Large intestine (tissue), 3 donors: Measurements from ENCODE around the gene SCMH1. TPM values are rescaled to one million over a fixed set of nuclear protein-coding genes. Genes with fewer than 3 reads are reported as not detected.

Source experiments
- DNase-seq, 2 donors: peaks; one replicate each; pipeline versions ENCODE4 v3.0.0 to v3.0.0-alpha.2; 2013
- H3K27ac ChIP-seq: one replicate; pipeline ENCODE4 v1.5.1; 2013; ENCODE audit warnings: low read length
- H3K27me3 ChIP-seq: 2 replicates; pipeline ENCODE4 v1.6.1; 2013; ENCODE audit warnings: low read length; ENCODE audit not compliant: control insufficient read depth, insufficient read depth
- H3K36me3 ChIP-seq: 2 replicates; pipeline ENCODE4 v1.6.1; 2013; ENCODE audit warnings: low read length; ENCODE audit not compliant: control insufficient read depth, insufficient read depth
- H3K4me1 ChIP-seq: one replicate; pipeline ENCODE4 v1.6.1; 2013; ENCODE audit warnings: low read length; ENCODE audit not compliant: control insufficient read depth, insufficient read depth
- H3K4me3 ChIP-seq: one replicate; pipeline ENCODE4 v1.5.1; 2013; ENCODE audit warnings: low read length
- H3K9me3 ChIP-seq: one replicate; pipeline ENCODE4 v1.6.1; 2013; ENCODE audit warnings: mild to moderate bottlenecking, low read depth, low read length, moderate library complexity; ENCODE audit not compliant: control insufficient read depth
- WGBS: methylation state at CpG from one replicate; pipeline ENCODE4 v1.1.5; 2013; ENCODE audit warnings: low lambda C conversion rate; ENCODE audit not compliant: insufficient coverage; 5-methylcytosine and 5-hydroxymethylcytosine counted together
- polyA plus RNA-seq: library from polyadenylated mRNA; unstranded; fragments of 120-200 nt; gene quantifications from one replicate; pipeline ENCODE4 v1.2.1, GENCODE V29; 2013

The SCMH1 gene
- polyA plus RNA-seq, 1 donor = 42.8 TPM

DNA sequence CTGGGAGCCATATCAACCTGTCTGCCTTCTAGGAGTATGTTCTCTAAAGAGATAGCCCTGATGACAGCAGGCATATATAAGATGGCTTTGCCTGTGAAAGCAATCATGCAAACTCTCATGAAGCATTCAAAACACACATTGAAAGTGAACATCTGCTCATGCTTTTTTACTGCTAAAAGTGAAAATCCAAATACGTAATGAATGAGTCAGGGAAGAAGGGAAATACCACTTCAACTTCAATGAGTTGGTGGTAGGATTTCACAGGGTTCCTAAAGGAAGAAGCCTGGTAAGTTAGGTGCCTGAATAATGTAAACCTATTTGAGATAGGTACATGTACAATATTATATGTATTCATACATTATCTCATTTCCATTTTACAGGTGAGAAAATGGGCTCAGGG, 170.1 kb downstream of the SCMH1 start:
- Histone ChIP-seq H3K9me3 (no peaks in the 10 kb centered on the region), H3K27ac (no peak overlapping the region), H3K36me3 (peaks cover 29% of the 10 kb centered on the region), H3K27me3 (no peaks in the 10 kb centered on the region), H3K4me1 (no peaks in the 10 kb centered on the region), H3K4me3 (no peak overlapping the region)
- WGBS = no CpG with 5 or more reads among the region's 1 CpG
- no peak for DNase-seq

DNA sequence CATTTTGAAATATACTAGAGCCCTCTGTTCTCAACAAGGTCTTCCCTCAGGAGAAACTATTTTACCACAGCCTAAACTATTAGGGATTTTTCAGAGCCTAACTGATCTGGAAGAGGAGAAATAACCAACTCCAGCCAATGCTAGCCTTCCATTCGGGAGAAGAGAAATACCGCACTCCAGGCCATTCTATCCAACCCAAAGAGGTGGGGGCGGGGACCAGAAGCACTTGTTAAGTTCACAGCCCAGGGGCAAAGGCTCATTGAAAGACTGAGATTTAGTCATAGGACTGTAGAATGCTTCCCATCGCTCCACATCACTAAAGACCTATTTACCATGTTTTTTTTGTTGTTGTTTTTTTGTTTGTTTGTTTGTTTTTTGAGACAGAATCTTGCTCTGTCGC, 185.2 kb downstream of the SCMH1 start:
- Histone ChIP-seq H3K9me3 (peaks cover 8% of the 10 kb centered on the region), H3K36me3 (peaks cover 48% of the 10 kb centered on the region), H3K27me3 (no peaks in the 10 kb centered on the region), H3K4me3 (no peak overlapping the region), H3K27ac (no peak overlapping the region), H3K4me1 (no peaks in the 10 kb centered on the region)
- DNase-seq = no peak
- no CpG with 5 or more reads among the region's 5 CpGs for WGBS

DNA sequence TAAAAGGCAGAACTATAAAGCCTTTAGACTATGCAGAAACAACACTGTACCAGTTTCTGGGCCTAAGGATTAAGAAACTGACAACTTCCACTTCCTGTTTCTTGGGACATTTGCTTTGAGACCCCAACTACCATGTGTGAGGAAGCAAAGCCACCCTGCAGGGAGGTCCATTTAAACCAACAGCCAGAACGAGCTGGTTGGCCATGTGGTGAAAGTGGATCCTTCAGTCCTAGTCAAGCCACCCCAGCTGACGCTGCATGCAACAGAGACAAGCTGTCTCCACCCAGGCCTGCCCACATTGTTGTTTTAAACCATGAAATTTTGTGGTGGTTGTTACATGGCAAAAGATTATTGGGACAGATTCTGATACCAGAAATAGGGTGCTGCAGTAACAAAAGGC, 188.8 kb downstream of the SCMH1 start:
- Histone ChIP-seq H3K9me3 (no peaks in the 10 kb centered on the region), H3K27me3 (no peaks in the 10 kb centered on the region), H3K36me3 (peaks cover 41% of the 10 kb centered on the region), H3K4me3 (no peak overlapping the region), H3K27ac (no peak overlapping the region), H3K4me1 (no peaks in the 10 kb centered on the region)
- WGBS = no CpG with 5 or more reads among the region's 2 CpGs
- no peak for DNase-seq

DNA sequence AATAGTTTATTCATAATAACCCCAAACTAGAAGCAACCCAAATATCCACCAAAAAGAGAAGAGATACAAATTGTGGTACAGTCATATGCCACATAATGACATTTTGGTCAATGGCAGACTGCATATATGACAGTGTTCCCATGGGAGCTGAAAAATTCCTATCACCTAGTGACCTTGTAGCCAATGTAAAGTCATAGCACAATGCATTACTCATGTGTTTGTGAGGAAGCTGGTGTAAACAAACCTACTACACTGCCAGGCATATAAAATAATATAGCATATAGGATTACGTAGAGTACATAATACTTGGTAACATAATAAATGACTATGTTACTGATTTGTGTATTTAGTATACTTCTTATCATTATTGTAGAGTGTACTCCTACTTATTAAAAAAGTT, 191.1 kb downstream of the SCMH1 start:
- Histone ChIP-seq H3K27me3 (no peaks in the 10 kb centered on the region), H3K9me3 (no peaks in the 10 kb centered on the region), H3K4me1 (peaks cover 4% of the 10 kb centered on the region), H3K27ac (no peak overlapping the region), H3K36me3 (peaks cover 56% of the 10 kb centered on the region), H3K4me3 (no peak overlapping the region)
- no peak for DNase-seq
- WGBS = 100% methylated on average over 1 of the region's 1 CpG

DNA sequence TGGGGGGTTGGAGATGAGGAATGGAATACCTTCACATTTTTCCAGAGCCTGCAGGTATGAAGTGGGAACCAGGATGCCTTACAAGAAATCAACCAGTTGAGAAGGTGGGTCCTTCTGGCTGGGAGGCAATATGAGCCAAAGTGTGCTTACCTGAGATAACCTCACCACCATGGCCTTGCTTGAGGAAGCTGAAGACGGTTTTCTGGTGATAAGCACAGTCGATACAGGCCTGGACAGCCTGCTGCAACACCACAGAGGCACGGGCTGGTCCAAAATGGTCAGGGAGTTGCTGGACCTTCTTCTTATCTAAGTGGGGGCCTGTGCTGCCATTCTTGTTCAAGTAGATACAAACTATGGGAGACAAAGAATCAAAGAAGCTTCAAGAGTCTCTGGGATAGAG, 193.6 kb downstream of the SCMH1 start:
- no peak overlapping the region for H3K27ac ChIP-seq
- no peaks in the 10 kb centered on the region for H3K9me3 ChIP-seq
- no CpG with 5 or more reads among the region's 3 CpGs for WGBS
- no peaks in the 10 kb centered on the region for H3K27me3 ChIP-seq
- no peak for DNase-seq
- no peak overlapping the region for H3K4me3 ChIP-seq
- peaks cover 15% of the 10 kb centered on the region for H3K4me1 ChIP-seq
- H3K36me3 ChIP-seq = peaks cover 60% of the 10 kb centered on the region

DNA sequence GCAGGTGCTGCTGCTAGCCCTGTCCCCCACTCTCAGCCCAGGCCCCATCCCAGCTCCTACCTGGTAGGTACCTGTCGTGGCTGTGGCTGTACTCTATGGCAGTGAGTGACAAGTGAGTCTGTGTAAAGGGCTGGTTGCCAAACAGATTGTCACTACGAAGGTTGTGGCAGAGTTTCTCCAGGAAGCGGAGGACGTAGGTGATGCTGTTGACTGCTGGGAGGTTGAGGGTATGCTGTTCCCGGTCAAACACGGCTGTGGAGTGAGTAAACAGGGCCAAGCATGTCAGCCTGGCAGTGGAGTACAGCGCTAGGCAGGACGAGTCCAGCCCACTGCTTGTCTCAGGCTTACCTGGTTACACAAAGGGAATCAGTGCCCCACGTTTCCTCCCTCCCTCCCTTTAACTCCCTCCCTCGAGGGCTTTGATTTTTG, 195.7 kb downstream of the SCMH1 start:
- Histone ChIP-seq H3K4me3 (no peak overlapping the region), H3K27me3 (no peaks in the 10 kb centered on the region), H3K9me3 (no peaks in the 10 kb centered on the region), H3K4me1 (peaks cover 15% of the 10 kb centered on the region), H3K27ac (no peak overlapping the region), H3K36me3 (peaks cover 53% of the 10 kb centered on the region)
- peak in 1 of 2 donors; percentile 33 for DNase-seq
- WGBS = no CpG with 5 or more reads among the region's 10 CpGs

DNA sequence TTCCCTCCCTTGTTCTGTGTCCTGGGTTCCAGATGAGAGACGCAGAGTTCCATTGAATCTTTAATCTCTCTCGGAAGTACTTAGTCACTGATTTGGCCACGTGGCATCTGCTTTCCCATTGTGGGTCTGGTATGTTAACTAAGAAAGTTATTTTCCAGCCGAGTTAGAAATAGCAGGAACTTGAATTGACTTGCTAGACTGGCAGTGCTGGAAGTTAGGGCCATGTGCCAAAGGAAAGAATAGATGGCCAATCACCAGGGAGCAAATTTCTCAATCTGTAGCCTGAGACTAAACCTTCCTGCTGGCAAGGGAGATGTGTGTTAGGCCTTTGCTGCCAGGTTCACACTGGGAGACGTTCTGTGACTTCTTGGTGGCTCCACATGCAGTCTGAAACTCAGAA, 196.4 kb downstream of the SCMH1 start:
- no peaks in the 10 kb centered on the region for H3K9me3 ChIP-seq
- 80% methylated on average over 1 of the region's 5 CpGs for WGBS
- no peak overlapping the region for H3K4me3 ChIP-seq

DNA sequence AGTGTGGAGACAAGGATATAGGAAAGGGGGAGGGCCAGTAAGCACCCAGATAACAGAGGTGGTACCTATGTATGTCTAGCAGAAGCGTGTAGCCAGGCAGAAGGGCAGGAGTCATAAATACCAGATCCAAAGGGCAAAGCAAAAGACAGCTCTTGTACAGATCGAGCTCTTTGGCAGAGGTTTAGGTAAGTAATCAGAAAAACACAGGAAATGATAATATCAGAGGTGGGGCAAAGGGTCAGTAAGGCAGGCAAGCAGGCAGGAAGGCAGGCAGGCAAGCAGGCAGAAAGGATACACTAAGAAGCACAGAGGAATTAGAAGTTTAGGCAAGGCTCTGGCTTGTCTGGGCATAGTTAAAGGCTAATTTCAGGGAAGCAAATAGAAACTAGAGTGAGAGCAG, 197.9 kb downstream of the SCMH1 start:
- DNase-seq = peak; percentile 35 to 70
- H3K27ac ChIP-seq = peak overlapping the region; percentile 43

More for the DNA sequence above, 196.4 kb downstream of the SCMH1 start:
- no peak overlapping the region for H3K27ac ChIP-seq
- DNase-seq = no peak
- H3K4me1 ChIP-seq = peaks cover 15% of the 10 kb centered on the region
- peaks cover 51% of the 10 kb centered on the region for H3K36me3 ChIP-seq
- H3K27me3 ChIP-seq = no peaks in the 10 kb centered on the region

DNA sequence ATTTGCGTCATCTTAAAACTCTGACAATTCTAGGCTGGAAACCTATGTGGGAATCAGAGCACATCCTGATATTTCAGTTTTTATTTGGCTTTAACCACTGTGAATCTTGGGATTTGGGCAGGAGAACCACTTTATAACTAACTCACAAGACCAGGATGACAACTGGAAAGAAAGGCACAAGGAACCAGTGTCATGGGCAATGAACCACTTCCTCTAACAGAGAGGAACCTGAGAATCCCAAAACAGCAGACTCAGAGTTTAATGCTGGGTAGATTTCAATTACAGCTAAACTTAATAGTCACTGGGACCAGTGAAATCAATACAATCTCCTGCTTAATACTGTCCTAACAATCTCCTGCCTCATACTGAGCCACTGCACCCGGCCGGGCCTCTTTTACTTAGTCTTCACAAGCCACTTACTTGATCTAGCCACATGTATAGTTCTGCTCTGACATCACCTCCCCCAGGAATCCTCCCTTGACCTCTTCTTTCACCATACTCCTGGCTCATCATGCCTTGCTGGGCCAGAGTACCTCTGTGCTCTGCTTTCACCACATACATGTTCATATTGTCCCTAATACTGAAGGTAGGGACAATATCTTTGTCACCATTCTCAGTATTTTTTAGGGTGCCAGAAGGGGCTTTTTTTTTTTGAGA, 200.4 kb downstream of the SCMH1 start:
- WGBS = 100% methylated on average over 1 of the region's 3 CpGs
- Histone ChIP-seq H3K27ac (no peak overlapping the region), H3K4me1 (peaks cover 14% of the 10 kb centered on the region), H3K36me3 (peaks cover 53% of the 10 kb centered on the region), H3K27me3 (no peaks in the 10 kb centered on the region), H3K4me3 (no peak overlapping the region), H3K9me3 (no peaks in the 10 kb centered on the region)
- DNase-seq = no peak

More for the DNA sequence above, 197.9 kb downstream of the SCMH1 start:
- H3K9me3 ChIP-seq = no peaks in the 10 kb centered on the region
- H3K4me1 ChIP-seq = peaks cover 15% of the 10 kb centered on the region
- no peaks in the 10 kb centered on the region for H3K27me3 ChIP-seq
- no CpG with 5 or more reads among the region's 2 CpGs for WGBS
- peaks cover 55% of the 10 kb centered on the region for H3K36me3 ChIP-seq
- no peak overlapping the region for H3K4me3 ChIP-seq

DNA sequence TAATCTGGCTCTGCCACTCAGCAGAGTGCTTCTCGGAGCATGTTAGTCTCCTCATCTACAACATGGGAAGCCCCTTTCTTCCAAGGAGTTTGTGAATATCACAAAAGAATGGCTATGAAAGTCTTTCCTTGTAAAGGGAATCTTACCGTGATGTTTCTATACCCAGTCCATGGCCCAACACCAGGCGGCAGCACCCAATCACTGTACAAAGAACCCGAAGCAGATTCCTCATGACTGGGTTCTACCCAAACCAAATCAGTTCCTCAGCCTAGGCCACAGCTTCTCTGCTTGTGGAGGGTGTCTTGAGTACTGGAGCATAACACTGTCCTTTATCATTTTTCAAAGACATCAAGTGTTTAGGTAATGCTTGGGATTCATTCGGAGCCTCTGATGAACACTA, 204.0 kb downstream of the SCMH1 start:
- no peak overlapping the region for H3K27ac ChIP-seq
- WGBS = no CpG with 5 or more reads among the region's 5 CpGs
- no peak overlapping the region for H3K4me3 ChIP-seq
- no peaks in the 10 kb centered on the region for H3K27me3 ChIP-seq
- H3K36me3 ChIP-seq = peaks cover 65% of the 10 kb centered on the region
- H3K9me3 ChIP-seq = no peaks in the 10 kb centered on the region
- DNase-seq = no peak
- H3K4me1 ChIP-seq = no peaks in the 10 kb centered on the region
